Measurements from ENCODE around the gene ARHGAP6. TPM values are rescaled to one million over a fixed set of nuclear protein-coding genes. Genes with fewer than 3 reads are reported as not detected.

Gene ARHGAP6
- total and polyA plus RNA-seq, 9 donors: 14.1 to 32.9 (median 20.3) TPM

- Histone ChIP-seq H3K27me3 (no peaks in the 10 kb centered on the region), H3K9me3 (no peaks in the 10 kb centered on the region), H3K4me3 (no peak overlapping the region), H3K27ac (no peak overlapping the region), H3K4me1 (ENCODE audit: insufficient read depth) (no peaks in the 10 kb centered on the region), H3K36me3 (no peaks in the 10 kb centered on the region)
- intact Hi-C loops (cut with DNase I): no loop called here
- no peak for DNase-seq
- TF ChIP-seq POLR2A (IDR thresholded peaks at IDR 0.05) (no peak), CTCF (IDR thresholded peaks at IDR 0.05) (no peak), EP300 (IDR thresholded peaks at IDR 0.05) (no peak)
These were observed 59.3 kb downstream of the ARHGAP6 start for GRCh38 chrX:11606408-11606807.

- intact Hi-C loops (cut with DNase I): no loop called here
- Histone ChIP-seq H3K4me1 (ENCODE audit: insufficient read depth) (no peaks in the 10 kb centered on the region), H3K27ac (no peak overlapping the region), H3K9me3 (no peaks in the 10 kb centered on the region), H3K27me3 (no peaks in the 10 kb centered on the region), H3K4me3 (no peak overlapping the region), H3K36me3 (no peaks in the 10 kb centered on the region)
- no peak for DNase-seq
- no peak for TF ChIP-seq POLR2A (IDR thresholded peaks at IDR 0.05)
- 70 to 81% (median 71%) methylated on average over 3 of the region's 3 CpGs for WGBS, 3 donors
These were observed 65.1 kb downstream of the ARHGAP6 start for GRCh38 chrX:11600578-11600977.

- 39 to 43% (median 39%) methylated on average over 2 of the region's 2 CpGs for WGBS, 3 donors
These were observed 68.2 kb downstream of the ARHGAP6 start for GRCh38 chrX:11597479-11597878.

GRCh38 chrX:11591723-11592346 is 73.9 kb downstream of the ARHGAP6 start:
- no peak overlapping the region for H3K27ac ChIP-seq
- peaks cover 0 to 2% of the 10 kb centered on the region in 2 donors for H3K9me3 ChIP-seq
- no peak overlapping the region for H3K4me3 ChIP-seq
- H3K36me3 ChIP-seq: no peaks in the 10 kb centered on the region
- no peaks in the 10 kb centered on the region for H3K27me3 ChIP-seq
- intact Hi-C loops (cut with DNase I): no loop called here
- TF ChIP-seq CTCF (IDR thresholded peaks at IDR 0.05) (no peak), POLR2A (IDR thresholded peaks at IDR 0.05) (no peak), EP300 (IDR thresholded peaks at IDR 0.05) (no peak)
- no peaks in the 10 kb centered on the region for H3K4me1 ChIP-seq (ENCODE audit: insufficient read depth)
- DNase-seq: no peak

More at GRCh38 chrX:11597479-11597878, 68.2 kb downstream of the ARHGAP6 start:
- Histone ChIP-seq H3K36me3 (no peaks in the 10 kb centered on the region), H3K4me3 (no peak overlapping the region), H3K27me3 (no peaks in the 10 kb centered on the region), H3K9me3 (no peaks in the 10 kb centered on the region), H3K27ac (no peak overlapping the region), H3K4me1 (ENCODE audit: insufficient read depth) (no peaks in the 10 kb centered on the region)
- intact Hi-C loops (cut with DNase I): no loop called here
- no peak for DNase-seq
- TF ChIP-seq CTCF (IDR thresholded peaks at IDR 0.05) (no peak), POLR2A (IDR thresholded peaks at IDR 0.05) (no peak), EP300 (IDR thresholded peaks at IDR 0.05) (no peak)

- no peak for DNase-seq
- H3K27ac ChIP-seq: no peak overlapping the region
- WGBS, 3 donors: 72 to 85% (median 72%) methylated on average over 3 of the region's 3 CpGs
- no peaks in the 10 kb centered on the region for H3K27me3 ChIP-seq
- H3K4me3 ChIP-seq: no peak overlapping the region
- intact Hi-C loops (cut with DNase I): no loop called here
- H3K9me3 ChIP-seq: peaks cover 0 to 2% of the 10 kb centered on the region in 2 donors
- H3K36me3 ChIP-seq: no peaks in the 10 kb centered on the region
- H3K4me1 ChIP-seq (ENCODE audit: insufficient read depth): no peaks in the 10 kb centered on the region
- TF ChIP-seq CTCF (IDR thresholded peaks at IDR 0.05) (no peak), POLR2A (IDR thresholded peaks at IDR 0.05) (no peak), EP300 (IDR thresholded peaks at IDR 0.05) (no peak)
These were observed 76.1 kb downstream of the ARHGAP6 start for GRCh38 chrX:11589641-11590040.

Data from ovary (tissue), 9 donors.